HuH-7.5 (cell line): ENCODE measurements around the gene PEX11B.

ENCODE experiments used
- DNase-seq: peaks from one replicate; pipeline ENCODE4 v3.0.0; 2011; ENCODE audit warnings: low spot score

The PEX11B gene

DNA sequence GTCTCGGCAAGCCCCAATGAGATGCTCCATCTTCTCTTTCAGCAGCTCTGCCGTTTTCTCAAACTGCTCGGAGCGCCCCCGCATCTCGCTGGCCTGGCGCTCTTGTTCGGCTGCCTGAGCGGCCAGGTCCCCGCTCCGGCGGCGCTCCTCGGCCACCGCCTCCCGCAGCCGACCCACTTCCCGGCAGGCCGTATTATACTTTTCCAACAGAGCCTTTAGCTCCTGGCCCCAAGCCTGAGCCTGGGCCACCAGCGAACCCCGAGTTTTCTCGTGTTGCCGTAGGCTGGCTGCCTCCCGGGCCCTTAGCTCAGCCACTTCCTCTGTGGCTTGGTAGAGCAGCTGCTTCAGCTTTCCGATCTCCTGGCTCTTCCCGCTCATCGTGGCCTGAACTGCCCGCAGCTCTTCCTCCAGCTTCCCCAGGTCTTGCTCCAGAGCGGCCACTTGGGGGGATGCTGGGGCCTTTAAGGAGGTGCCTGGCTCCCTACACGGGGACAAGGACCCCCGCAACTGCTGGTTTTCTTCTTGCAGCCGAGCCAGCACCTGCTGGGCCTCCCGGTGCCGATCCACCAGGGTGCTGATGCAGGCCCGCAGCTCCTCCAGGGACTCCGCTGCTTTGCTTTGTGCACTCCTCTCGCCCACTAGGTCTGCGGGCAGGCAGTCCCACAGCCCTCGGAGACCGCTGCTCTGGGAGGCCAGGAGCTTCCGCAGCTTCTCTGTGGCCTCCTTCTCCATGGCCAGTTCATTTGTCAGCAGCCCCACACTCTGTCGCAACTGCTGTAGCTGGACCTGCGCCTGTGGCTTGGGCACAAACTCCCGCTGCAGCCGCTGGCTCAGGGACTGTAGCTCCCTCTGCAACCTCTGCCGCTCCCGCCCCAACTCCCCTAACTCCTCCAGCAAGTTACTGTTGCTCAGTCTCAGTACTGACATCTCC lies 46.3 kb downstream of the PEX11B start:
- no peak for DNase-seq

GRCh38 chr1:145868232-145868631 lies 50.3 kb downstream of the PEX11B start:
- DNase-seq, result no peak

DNA sequence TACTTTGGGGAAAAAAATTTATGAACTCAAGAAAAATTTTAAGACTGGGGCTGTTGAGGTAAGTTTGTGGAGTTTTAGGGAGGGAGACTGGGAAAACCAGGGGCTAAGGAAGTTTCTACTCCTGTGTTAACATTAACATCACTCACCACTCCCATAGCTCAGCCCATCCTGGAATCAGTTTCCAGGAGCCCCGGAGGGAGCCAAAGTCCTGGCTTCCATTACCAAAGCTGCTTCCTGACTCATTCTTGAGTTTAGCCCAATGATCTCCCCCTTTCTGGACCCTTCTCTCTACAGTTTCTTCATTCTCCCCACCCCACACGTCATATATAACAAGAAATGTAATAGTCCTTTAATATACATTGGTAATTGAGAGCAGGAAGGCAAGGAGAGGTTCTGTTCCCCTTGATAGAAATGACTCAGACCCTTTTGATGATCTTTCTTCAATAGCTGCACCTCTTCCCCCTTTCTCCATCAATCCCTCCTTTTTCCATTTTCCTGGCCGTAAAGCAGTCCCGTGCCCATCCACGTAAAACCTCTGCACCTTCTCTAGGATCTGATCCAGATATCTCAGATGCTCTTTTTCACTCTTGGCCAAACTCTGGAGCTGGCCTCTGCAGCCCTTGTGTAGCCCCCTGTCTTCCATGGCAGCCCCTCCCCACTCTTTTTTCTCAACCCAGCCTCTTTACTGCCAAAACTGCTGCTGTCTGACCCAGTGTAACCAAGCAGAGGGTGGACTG lies 55.1 kb downstream of the PEX11B start:
- DNase-seq, result no peak
